GM18909 (cell line): ENCODE results near the gene SUPT6H.
"Not testable (repeated sequence)": the region's sequence is repeated elsewhere in the genome, so short reads cannot be mapped to it uniquely, and the experiment has no call there.

ENCODE experiments used
- ATAC-seq: cut with Tn5 transposase; IDR thresholded peaks from one replicate; pipeline ENCODE4 v1.9.1; 2021; ENCODE audit warnings: mild to moderate bottlenecking; ENCODE audit not compliant: unreplicated experiment, poor library complexity

SUPT6H gene

DNA sequence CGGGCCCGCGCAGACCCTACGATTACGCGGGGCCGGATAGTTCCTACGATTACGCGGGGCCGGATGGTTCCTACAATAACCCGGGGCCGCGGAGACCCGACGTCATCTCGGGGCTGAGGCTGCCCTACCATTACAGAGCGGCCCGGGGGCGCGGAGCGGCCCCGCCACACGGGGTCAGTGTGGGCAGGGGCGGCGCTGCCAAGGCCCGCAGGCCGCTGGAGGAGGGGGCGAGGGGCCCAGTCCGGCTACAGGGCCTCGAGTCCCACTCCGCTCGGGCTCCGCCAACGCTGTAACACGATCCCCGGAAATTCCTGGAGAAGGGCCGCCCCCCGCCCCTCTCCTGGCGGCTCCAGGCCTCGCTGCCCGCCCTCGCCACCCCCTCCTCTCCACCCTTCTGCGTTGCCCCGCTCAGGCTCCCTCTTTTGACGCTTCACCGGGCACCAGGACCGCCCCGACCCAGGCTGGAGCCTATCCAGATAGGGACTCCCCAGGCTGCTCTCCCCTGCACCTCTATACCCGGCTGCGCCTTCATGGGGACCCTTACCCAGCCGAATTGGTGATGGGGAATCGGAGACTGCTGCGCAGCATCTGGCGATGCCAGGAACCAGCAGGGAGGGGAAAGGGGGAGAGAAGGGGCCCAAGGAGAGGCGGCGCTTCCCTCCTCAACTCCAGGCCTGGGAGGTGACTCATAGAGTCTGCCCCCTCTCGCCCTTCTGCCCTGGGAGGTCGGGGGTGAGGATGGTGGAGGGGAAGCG lies 55.8 kb downstream of the SUPT6H start, which contains the start of gene RAB34:
RAB34 (minus strand) TSS at position 291 of the 755 bp plus-strand sequence. CDS start 602 bp downstream, outside the sequence.
- ATAC-seq, result no peak

DNA sequence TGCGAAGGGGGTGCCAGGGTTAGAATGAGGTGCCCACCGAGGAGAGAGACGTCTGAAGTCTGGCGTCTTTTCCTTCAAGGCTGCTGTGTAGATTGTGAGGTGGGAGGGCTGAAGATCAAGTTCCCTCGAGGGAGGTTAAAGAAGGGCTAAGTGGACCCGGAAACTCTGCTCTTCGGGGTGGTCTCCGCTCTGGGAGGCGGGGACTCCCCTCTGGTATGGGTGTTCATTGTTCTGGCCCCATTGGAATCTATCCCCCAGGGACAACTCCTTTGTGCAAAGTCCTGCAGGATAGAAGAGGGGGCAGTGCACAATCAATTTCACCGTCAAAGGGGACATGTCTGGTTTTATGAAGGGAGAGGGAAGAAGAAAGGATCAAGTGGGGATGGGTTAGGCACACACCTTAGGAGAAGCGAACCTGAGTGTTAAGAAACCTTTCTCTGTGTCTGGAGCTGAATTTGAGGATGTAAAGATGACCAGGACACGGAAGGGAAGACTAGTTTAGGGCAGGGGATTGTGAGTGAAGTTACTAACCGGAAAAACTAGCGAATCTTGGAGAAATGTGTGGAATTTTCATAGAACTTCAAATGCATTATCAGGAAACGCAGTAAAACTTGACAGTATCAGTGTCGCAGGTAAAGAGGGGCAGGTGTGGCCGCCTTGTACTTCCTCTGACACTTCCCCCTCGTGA lies 56.5 kb downstream of the SUPT6H start:
- ATAC-seq, result no peak

DNA sequence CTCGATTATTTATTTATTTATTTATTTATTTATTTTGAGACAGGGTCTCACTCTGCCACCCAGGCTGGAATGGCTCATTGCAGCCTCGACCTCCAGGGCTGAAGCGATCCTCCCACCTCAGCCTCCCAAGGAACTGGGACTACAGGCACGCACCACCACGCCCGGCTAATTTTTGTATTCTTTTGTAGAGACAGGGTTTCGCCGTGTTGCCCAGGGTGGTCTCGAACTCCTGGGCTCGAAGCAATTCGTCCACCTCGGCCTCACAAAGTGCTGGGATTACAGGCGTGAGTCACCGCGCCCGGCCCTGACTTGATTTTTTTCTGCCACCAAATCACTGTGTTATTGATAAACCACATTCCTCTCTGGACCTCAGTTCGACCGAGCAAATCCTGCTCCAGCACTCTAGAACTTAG lies 57.0 kb downstream of the SUPT6H start:
- ATAC-seq, result peak; percentile 1

DNA sequence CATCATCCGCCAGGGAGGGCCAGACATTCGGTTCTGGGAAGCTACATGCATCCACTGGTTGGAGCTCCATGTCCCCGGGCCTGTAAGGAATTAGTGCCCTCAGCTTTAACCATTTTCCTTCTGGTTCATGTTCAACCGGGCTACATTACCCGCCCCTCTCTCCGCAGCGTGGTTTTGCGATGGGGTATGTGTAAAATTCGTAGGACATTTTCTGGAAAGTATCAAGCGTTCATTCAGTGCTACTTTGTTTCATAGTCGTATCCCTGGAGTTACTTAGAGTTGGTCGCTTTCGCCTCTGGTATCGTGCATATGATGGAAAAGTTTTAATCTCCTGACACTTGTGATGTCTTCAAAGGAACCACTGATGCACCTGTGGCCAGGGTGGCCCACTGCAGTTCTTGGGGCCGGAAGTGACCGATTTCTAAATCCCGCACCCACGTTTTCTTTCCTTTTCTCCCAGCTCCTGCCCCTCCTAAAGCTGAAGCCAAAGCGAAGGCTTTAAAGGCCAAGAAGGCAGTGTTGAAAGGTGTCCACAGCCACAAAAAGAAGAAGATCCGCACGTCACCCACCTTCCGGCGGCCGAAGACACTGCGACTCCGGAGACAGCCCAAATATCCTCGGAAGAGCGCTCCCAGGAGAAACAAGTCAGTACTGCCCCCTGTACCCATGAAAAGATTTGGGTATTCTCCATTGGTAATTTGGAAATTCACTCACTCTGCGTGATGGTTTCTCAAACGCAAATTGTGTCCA lies 58.4 kb downstream of the SUPT6H start:
- ATAC-seq, result no peak

DNA sequence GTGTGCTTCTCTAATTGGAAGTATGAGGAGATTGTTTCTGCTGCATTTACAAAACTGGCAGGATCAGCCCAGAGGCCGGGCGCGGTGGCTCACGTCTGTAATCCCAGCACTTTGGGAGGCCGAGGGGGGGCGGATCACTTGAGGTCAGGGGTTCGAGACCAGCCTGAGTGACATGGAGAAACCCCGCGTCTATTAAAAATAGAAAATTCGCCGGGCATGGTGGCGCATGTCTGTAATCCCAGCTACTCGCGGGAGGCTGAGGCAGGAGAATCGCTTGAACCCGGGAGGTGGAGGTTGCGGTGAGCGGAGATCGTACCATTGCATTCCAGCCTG lies 59.0 kb downstream of the SUPT6H start:
- ATAC-seq, result not testable (repeated sequence)

DNA sequence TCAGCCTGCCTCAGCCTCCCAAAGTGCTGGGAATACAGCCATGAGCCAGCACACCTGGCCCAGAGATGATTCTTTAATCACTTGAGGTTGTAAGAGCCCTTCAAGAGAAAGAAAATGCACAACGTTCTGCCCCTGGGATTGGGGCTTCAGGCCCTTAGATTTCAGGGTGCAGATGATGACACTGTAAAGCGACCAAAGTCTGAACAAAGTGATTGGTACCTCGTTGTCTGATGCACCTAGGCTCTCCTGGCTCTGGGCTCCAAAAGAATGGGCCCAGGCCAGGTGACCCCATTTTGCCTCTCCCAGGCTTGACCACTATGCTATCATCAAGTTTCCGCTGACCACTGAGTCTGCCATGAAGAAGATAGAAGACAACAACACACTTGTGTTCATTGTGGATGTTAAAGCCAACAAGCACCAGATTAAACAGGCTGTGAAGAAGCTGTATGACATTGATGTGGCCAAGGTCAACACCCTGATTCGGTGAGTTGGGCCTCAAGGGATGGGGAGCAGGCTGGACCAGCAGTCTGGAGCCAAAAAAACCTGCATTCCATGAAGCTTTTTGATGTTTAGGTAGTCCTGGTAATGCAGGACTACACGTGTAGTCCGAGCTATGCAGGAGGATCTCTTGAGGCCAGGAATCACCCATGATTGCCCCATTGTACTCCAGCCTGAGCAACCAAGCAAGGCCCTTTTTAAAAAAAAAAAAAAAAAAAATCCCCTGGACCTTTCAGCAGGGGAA lies 60.6 kb downstream of the SUPT6H start:
- ATAC-seq, result no peak

DNA sequence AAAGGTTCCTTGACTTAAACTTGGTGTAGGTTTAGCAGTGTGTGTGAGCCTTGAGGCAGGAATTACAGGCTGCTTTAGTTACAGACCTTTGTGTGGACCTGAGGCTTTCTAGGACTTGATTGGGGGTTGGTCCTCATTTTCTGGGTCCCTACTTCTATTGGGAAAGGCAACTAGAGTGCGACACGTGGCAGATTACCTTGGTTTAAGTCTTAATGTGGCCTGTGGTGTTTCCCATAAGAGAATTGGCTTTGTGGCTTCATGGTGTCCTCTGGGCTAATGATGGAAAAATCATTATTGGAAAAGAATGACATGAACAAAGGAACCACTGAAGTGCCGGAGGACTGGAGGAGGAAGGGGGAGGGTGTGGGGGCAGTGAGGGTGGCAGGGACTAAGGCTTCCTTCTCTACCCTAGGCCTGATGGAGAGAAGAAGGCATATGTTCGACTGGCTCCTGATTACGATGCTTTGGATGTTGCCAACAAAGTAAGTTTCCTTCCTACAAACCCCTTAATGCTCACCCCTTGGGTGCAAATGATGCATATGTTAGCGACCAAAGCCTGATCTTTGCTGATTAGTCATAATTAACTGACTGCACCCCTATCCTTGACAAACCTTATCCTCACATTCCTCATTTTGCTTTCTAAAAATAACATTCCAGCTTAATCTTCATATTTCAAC lies 61.3 kb downstream of the SUPT6H start:
- no peak for ATAC-seq

DNA sequence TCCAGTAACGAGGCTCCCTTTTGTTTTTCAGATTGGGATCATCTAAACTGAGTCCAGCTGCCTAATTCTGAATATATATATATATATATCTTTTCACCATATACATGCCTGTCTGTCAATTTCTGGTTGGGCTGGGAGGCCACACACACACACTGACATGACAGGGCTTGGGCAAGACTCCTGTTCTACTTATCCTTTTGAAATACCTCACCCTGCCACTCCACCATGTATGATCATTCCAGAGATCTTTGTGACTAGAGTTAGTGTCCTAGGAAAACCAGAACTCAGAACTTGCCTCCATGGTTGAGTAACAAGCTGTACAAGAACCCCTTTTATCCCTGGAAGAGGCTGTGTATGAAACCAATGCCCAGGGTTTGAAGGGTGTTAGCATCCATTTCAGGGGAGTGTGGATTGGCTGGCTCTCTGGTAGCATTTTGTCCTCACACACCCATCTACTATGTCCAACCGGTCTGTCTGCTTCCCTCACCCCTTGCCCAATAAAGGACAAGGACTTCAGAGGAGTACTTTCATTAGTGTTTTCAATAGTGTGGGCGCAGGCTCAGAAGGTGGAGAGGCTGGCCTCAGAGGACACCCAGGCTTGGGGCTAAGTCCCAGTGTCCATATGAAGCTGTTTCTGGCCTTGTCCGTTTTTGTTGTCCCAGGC lies 62.0 kb downstream of the SUPT6H start:
- not testable (repeated sequence) for ATAC-seq

DNA sequence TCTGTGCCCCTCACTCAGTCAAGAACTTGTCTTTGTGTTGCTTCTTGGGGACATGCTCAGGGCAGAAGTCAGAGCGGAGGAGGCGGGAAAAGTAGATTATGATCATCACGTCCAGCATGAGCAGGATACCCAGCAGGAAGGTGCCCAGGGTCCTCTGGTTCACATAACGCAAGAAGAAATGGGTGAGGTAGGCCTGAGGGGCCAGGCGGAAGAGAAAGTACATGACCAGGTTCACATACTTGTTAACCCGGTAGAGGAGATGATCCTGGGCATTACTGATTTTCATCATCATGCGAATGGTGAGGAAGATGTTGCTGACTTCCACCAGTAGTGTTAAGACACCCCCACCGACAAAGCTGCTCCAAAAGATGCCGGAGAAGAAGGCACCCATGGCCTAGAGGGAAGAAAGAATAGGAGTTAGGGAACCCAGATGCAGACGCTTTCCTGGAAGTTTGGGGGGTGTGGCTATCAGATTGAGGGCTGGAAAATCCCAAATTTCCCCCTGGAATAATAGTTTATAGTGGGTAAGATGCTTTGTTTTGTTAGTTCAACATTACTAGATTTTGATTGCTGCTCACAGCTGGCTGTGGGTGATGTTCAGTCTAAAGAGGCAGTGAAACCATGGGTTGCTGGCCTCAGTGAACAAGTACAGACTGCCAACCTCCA lies 62.6 kb downstream of the SUPT6H start:
- ATAC-seq, result no peak

DNA sequence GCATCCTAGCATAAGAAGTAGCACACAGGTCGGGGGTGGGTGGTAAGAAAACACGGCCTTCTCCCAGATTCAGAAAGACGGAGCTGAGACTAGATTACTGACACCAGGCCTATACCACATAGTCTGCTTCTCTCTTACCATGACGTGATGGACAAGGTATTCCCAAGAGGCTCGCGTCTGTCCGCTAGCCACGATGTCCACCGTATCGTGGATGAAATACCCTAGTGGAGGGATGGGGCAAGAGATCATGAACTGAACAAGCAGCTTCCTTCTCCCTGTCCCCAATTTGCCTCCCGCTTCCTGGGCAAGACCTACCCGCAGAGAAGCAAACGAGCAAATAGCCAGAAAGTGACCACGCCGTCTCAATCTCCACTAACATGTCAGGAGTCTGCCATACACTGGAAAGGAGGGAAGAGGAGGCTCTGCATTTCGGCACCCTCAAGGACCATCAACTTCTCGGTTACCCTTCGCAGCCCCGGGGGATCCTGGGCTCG lies 63.2 kb downstream of the SUPT6H start:
- ATAC-seq, result no peak

DNA sequence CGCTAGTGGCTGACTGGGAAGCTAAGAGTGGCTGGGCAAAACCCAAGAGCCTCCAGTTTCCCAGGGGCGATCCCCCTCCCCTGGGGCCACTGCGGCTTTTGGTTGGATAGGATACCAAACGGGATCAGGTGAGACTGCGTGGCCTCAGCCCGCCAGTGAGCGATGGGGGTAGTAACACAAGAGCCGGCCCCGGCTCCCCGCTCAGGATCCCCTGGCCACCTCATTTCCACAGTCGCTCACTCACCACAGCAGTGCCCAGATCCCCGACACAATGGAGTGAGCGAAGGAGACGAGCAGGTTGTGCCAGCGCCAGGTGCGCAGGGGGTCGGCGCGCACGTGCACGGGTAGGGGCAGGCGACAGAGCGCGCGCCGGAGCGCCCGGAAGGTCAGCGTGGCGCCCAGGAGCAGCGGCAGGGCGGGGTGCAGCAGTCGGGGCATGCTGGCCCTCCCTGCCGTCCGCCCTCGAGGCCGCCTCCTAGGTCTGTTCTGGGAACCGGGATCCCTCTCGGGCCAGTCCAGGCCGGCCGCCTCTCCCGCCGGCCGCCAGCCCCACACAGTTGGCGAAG lies 63.7 kb downstream of the SUPT6H start:
- peak; percentile 5 for ATAC-seq

DNA sequence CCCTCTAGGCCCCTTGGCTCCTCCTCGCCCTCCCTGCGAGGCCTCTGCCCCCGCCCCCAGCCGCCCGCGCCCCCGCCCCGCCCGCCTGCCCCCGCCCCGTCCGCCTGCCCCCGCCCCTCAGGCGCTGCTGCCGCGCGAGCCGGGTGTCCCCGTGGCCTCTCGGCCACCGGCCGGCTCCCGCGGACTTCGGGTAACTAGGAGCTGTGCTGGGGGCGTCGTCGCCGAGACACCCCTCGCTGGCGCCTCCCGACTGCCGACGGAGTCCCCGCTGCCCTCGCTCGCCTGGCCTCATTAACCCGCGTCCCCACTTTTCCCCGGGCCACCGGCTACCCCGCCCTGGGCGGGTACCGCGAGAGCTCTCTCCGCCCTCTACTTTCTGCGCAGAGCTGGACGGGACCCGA lies 64.2 kb downstream of the SUPT6H start, which contains the start of gene TLCD1:
TLCD1 (minus strand) TSS at position 8 of the 401 bp plus-strand sequence. CDS start 136 bp downstream, outside the sequence.
- ATAC-seq, result peak; percentile 13

DNA sequence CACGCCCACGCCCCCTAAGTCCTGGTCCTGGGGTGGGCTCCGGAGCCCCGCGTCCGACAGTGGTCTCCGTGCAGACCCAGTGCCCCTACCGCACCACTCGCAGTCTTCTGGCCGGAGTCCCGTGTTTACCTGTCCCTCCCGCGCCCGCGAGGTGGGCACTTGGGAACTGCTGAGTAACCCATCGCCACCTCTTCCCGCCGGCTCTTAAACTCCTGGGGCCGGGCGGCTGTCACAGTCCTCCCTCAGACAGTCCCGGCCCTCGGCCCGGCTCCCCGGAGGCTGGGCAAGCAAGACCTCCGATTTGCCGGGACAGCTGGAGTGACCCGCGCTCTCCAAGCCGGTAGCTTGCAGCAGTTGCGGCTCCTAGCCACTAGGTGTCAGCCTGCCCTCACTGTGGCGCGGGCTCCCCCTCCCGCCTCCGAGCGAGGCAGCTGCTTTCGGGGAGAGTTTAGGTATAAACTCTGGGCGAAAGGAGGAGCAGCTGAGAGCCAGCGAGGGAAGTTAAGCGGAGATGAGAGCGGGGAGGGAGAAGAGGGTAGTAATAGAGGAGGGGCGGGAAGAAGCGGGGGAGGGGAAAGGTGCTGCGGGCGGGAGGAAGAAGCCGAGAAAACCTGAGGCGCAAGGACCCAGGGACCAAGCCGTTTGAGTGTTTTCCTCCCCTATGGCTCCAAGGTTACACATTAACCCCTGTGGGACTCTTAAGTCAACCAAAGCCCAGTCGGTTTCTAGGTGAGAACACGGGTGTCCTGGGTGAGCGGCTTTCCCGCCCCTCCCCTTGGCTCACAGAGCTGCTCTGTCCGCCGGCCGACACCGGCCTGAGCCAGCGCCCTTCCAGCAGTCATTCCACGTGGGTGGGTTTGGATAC lies 64.9 kb downstream of the SUPT6H start:
- peak; percentile 46 for ATAC-seq

DNA sequence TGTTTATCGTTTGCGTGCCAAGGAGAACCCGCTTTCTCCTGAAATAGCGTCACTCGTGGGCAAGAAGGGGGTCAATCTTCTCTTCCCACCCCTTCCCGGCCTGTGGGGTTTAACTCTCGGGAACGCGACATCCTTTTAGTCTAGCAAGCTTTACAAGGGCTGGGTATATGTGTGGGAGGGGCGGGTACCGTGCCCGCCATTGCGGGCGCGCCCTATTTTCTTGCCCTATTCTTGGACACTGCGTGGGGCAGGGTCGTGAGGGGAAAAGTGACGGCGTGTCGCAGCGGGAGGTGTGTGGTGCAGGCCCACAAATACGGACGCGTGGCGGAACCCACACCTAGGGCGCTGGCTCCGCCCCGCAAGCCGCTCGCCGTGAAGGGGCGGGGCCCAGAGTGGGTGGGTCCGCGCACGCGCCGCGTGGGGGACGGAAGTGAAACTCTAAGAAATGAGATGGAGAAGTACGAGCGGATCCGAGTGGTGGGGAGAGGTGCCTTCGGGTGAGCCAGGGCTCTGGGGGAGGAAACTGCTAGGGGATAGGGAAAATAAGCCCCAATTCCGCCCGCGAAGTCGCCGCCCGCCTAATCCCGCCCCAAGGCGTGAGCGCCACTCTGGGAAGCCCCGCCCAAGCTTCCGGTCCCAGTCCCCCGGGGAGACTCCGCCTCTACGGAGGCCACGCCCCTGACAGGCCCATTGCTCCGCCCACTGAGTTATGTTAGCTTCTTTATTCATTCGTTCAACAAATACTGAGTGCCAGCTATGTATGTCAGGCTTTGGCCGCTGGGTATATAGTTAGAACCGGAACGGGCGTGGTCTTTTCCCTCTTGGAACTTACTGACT lies 66.6 kb downstream of the SUPT6H start, which contains the start of gene NEK8:
NEK8 (plus strand) TSS at position 425 of the 837 bp plus-strand sequence; CDS start at position 451, 26 bp downstream.
- peak; percentile 38 for ATAC-seq

DNA sequence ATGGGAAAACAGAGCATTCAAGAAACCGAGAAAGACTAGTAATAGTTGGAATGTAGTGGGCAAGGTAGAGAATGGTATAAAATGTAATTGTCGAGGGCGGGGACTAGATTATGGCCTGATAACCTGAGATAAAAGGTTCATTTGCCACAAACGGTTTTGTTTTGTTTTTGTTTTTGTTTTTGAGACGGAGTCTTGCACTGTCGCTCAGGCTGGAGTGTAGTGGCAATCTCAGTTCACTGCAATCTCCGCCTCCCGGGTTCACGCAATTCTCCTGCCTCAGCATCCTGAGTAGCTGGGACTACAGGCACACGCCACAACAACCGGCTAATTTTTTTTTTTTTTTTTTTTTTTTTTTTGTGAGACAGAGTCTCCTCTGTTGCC lies 67.9 kb downstream of the SUPT6H start:
- ATAC-seq, result no peak

DNA sequence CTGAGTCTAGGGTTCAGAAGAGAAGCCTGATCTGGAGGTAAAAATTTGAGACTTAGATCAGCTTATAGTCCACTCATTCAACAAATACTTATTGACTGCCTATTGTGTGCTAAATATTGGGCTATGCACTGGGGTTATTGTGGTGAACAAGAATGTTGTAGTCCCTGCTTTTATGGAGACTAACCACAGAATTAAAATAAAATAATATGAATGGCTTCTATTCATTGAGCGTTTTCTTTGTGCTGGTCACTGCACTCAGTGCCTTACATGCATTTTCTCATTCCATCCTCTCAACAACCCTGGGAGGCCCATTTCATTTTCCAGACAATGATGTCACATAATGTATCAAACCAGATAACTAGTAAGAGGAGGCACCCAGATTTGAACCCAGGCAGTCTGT lies 71.3 kb downstream of the SUPT6H start:
- no peak for ATAC-seq
